Uterus (tissue), 4 donors: ENCODE results near the gene AMT. TPM values are rescaled to one million over a fixed set of nuclear protein-coding genes. Genes with fewer than 3 reads are reported as not detected.

Experiments
- DNase-seq, 2 donors: peaks; one replicate each; pipeline ENCODE4 v3.0.0-alpha.2; 2019 to 2020
- H3K27ac ChIP-seq, 2 donors: fragments of 200-600 bp; sonication (generic); 1 replicate in 1 of 2; 2 replicates in 1 of 2; pipeline ENCODE4 v1.5.1; 2016 to 2018
- H3K27me3 ChIP-seq, 2 donors: fragments of 200-600 bp; sonication (generic); one replicate each; pipeline ENCODE4 v1.5.1; 2018 to 2019; ENCODE audit warnings: control low read depth in 1 of 2
- H3K36me3 ChIP-seq, 2 donors: fragments of 200-600 bp; sonication (generic); one replicate each; pipeline ENCODE4 v1.5.1; 2019; ENCODE audit warnings: control low read depth in 1 of 2
- H3K4me1 ChIP-seq, 2 donors: fragments of 200-600 bp; sonication (generic); one replicate each; pipeline ENCODE4 v1.5.1; 2018 to 2019; ENCODE audit warnings: control low read depth in 1 of 2
- H3K4me3 ChIP-seq, 2 donors: fragments of 200-600 bp; sonication (generic); 1 replicate in 1 of 2; 2 replicates in 1 of 2; pipeline ENCODE4 v1.5.1; 2018 to 2019; ENCODE audit warnings: mild to moderate bottlenecking in 1 of 2
- H3K9me3 ChIP-seq, 2 donors: fragments of 200-600 bp; sonication (generic); one replicate each; pipeline ENCODE4 v1.5.1; 2019; ENCODE audit warnings: control low read depth in 1 of 2
- CTCF ChIP-seq, 4 experiments: fragments of 200-600 bp in 2 of 4; fragments of 450-650 bp in 2 of 4; sonication (generic) in 2 of 4; IDR thresholded peaks; one replicate each; pipeline ENCODE4 v1.5.1; 2016 to 2019; ENCODE audit warnings: antibody characterized with exemption in 4 of 4, mild to moderate bottlenecking in 2 of 4, moderate library complexity in 1 of 4
- POLR2A ChIP-seq, 2 donors: fragments of 450-650 bp; IDR thresholded peaks; one replicate each; pipeline ENCODE4 v1.6.1; 2016; ENCODE audit warnings: antibody characterized with exemption in 2 of 2, mild to moderate bottlenecking in 1 of 2, moderate library complexity in 1 of 2
- intact Hi-C: fragments of 100-400 bp; cut with DNase I; formaldehyde crosslinking; loops from one replicate; pipeline ENCODE4 v1.15.1; 2023; ENCODE audit warnings: low total_unique reads
- total RNA-seq, 4 donors: library from RNA; depleted of rRNA in 3 of 4; stranded (reverse); fragments of >200 nt in 3 of 4; gene quantifications; one replicate each; pipeline versions ENCODE4 v1.1.0 to v1.2.4, GENCODE V29; 2014 to 2023
- donor health status: DM: yes; HTN: yes; CAD: no.

AMT gene
- total RNA-seq, 4 donors from 2014 or later, result 1.5 to 17.9 (median 14.0) TPM

GRCh38 chr3:49413338-49413734 is 8.9 kb downstream of the AMT start:
- no peaks in the 10 kb centered on the region for H3K9me3 ChIP-seq
- no peak for DNase-seq
- H3K27ac ChIP-seq, result peak overlapping the region; percentile 78 to 90
- H3K4me3 ChIP-seq, result peak overlapping the region in 1 of 2 donors; percentile 61
- intact Hi-C loops, result loop anchor here (5.0 kb wide), 1 partner anchor 56 kb away; the partner anchor contains the start of gene GPX1
- H3K4me1 ChIP-seq, result peaks cover 0 to 13% of the 10 kb centered on the region in 2 donors
- TF ChIP-seq POLR2A (IDR thresholded peaks at IDR 0.05), result no peak
- TF ChIP-seq CTCF (IDR thresholded peaks at IDR 0.05), result no peak
- no peaks in the 10 kb centered on the region for H3K36me3 ChIP-seq
- no peaks in the 10 kb centered on the region for H3K27me3 ChIP-seq

GRCh38 chr3:49412632-49413337 is 9.5 kb downstream of the AMT start:
- Histone ChIP-seq H3K9me3 (no peaks in the 10 kb centered on the region), H3K4me3 (peak overlapping the region; percentile 57 to 61), H3K4me1 (peaks cover 0 to 13% of the 10 kb centered on the region in 2 donors), H3K36me3 (no peaks in the 10 kb centered on the region), H3K27ac (peak overlapping the region; percentile 78 to 90), H3K27me3 (no peaks in the 10 kb centered on the region)
- DNase-seq, result no peak
- TF ChIP-seq POLR2A (IDR thresholded peaks at IDR 0.05) (no peak), CTCF (IDR thresholded peaks at IDR 0.05) (no peak)
- intact Hi-C loops, result loop anchor here (5.0 kb wide), 1 partner anchor 55 kb away; the partner anchor contains the start of gene GPX1

- peaks cover 0 to 13% of the 10 kb centered on the region in 2 donors for H3K4me1 ChIP-seq
- no peaks in the 10 kb centered on the region for H3K9me3 ChIP-seq
- intact Hi-C loops, result loop anchor here (5.0 kb wide), 1 partner anchor 55 kb away; the partner anchor contains the start of gene GPX1
- H3K4me3 ChIP-seq, result peak within 1 kb of the TSS; percentile 57 to 87
- no peaks in the 10 kb centered on the region for H3K36me3 ChIP-seq
- H3K27me3 ChIP-seq, result no peaks in the 10 kb centered on the region
- H3K27ac ChIP-seq, result peak within 1 kb of the TSS; percentile 97 to 98
- DNase-seq, result peak; percentile 99 to 100
- TF ChIP-seq POLR2A (IDR thresholded peaks at IDR 0.05) (peak; percentile 91 to 92), CTCF (IDR thresholded peaks at IDR 0.05) (peak in 1 of 4 experiments; percentile 22)
Observed at GRCh38 chr3:49411968-49412631, 10.2 kb downstream of the AMT start, which contains the start of the genes RHOA and TCTA. Gene RHOA, minus strand, starts transcription at chr3:49411976. Its CDS starts 36,387 bp downstream, at chr3:49375589. Gene TCTA, plus strand, starts transcription at chr3:49412423. Its CDS starts 4 bp downstream, at chr3:49412427.

GRCh38 chr3:49411535-49411967 is 10.7 kb downstream of the AMT start:
- TF ChIP-seq POLR2A (IDR thresholded peaks at IDR 0.05), result no peak
- peak in 1 of 4 experiments; percentile 24 for TF ChIP-seq CTCF (IDR thresholded peaks at IDR 0.05)
- no peaks in the 10 kb centered on the region for H3K9me3 ChIP-seq
- no peaks in the 10 kb centered on the region for H3K27me3 ChIP-seq
- peak overlapping the region; percentile 97 to 98 for H3K27ac ChIP-seq
- no peaks in the 10 kb centered on the region for H3K36me3 ChIP-seq
- peaks cover 0 to 13% of the 10 kb centered on the region in 2 donors for H3K4me1 ChIP-seq
- intact Hi-C loops, result loop anchor here (5.0 kb wide), 1 partner anchor 54 kb away; the partner anchor contains the start of gene GPX1
- peak overlapping the region; percentile 47 to 87 for H3K4me3 ChIP-seq
- peak; percentile 41 to 53 for DNase-seq
